LNCaP clone FGC (cell line): ENCODE data around the gene MAPK12.
A peak's percentile ranks its signal among the peaks of the same experiment; 100 is the strongest.

Experiments used
- DNase-seq: peaks from one replicate; pipeline ENCODE4 v3.0.0-alpha.2; 2011; ENCODE audit warnings: low read depth
- H3K4me3 ChIP-seq: 2 replicates; pipeline ENCODE4 v1.5.1; 2011; ENCODE audit warnings: mild to moderate bottlenecking, low read depth, low read length, control low read depth
- TF ChIP-seq, protein P1 (sequence below): IDR thresholded peaks from 2 replicates; pipeline ENCODE4 v1.5.1; 2012; ENCODE audit warnings: mild to moderate bottlenecking; ENCODE audit not compliant: control insufficient read depth, insufficient read depth; ENCODE audit errors: extremely low read depth

Gene MAPK12

DNA sequence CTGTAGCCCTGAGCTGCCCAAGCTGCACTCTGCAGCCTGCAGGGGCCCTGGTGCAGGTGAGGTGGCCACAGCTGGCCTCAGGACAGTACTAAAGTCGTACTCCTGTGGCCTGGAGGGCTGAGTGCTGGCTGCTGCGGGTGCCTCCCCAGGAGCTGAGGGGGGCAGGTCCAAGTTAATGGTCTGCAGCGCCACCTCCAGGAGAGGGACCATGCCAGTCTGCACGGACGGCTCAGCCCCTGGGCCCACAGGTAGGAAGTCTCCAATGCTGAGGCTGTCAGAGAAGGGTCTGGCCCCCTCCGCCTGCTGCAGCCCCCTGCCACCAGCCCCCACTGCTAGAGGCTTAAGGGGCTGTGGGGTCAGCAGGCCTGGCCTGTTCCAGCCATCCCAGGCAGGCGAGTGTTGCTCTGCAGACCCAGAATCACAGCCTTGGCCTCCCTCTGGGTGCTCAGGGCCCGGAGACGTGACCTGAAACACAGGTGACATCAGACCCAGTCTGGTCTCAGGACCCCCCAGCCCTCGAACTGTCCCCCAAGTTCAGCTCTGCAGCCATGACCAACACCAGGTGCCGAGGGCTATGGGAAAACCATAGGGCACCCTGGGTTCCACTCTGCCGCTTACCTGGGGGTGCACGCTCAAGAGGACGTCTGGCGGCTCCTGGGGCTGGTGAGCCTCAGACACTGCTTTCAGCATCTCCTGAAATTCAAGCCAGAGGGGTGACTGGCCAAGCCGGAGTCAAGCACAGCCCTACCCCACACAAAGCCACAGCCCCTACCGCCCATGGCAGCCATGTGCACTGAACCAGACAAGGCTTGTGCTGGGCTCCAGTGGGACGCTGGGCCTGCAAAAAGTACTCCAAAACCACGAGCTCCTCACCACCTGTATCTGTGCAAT, 39.8 kb downstream of the MAPK12 start:
- TF ChIP-seq, protein P1, sequence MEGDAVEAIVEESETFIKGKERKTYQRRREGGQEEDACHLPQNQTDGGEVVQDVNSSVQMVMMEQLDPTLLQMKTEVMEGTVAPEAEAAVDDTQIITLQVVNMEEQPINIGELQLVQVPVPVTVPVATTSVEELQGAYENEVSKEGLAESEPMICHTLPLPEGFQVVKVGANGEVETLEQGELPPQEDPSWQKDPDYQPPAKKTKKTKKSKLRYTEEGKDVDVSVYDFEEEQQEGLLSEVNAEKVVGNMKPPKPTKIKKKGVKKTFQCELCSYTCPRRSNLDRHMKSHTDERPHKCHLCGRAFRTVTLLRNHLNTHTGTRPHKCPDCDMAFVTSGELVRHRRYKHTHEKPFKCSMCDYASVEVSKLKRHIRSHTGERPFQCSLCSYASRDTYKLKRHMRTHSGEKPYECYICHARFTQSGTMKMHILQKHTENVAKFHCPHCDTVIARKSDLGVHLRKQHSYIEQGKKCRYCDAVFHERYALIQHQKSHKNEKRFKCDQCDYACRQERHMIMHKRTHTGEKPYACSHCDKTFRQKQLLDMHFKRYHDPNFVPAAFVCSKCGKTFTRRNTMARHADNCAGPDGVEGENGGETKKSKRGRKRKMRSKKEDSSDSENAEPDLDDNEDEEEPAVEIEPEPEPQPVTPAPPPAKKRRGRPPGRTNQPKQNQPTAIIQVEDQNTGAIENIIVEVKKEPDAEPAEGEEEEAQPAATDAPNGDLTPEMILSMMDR = no peak
- no peak overlapping the region for H3K4me3 ChIP-seq
- DNase-seq = no peak

DNA sequence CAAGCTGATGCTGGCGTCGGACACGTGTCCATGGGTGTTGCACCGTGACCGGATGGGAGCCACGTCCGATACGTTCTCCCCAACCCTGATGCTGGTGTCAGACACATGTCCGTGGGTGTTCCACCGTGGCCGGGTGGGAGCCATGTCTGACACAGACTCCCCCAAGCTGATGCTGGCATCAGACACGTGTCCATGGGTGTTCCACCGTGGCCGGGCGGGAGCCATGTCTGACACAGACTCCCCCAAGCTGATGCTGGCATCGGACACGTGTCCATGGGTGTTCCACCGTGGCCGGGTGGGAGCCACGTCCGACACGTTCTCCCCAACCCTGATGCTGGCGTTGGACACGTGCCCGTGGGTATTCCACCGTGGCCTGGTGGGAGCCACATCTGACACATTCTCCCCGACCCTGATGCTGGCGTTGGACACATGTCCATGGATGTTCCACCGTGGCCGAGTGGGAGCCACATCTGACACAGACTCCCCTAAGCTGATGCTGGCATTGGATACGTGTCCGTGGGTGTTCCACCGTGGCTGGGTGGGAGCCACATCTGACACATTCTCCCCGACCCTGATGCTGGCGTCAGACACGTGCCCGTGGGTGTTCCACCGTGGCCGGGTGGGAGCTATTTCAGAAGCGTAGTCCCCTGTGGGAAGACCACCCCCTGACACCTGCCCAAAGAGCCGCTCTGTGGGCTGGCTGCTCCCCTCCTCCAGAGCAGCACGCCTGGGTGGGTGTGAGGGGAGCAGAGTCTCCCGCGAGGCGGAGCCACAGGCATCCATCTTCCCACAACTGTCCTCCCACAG, 40.7 kb downstream of the MAPK12 start:
- DNase-seq = no peak
- H3K4me3 ChIP-seq = no peak overlapping the region
- TF ChIP-seq, protein P1 = no peak

DNA sequence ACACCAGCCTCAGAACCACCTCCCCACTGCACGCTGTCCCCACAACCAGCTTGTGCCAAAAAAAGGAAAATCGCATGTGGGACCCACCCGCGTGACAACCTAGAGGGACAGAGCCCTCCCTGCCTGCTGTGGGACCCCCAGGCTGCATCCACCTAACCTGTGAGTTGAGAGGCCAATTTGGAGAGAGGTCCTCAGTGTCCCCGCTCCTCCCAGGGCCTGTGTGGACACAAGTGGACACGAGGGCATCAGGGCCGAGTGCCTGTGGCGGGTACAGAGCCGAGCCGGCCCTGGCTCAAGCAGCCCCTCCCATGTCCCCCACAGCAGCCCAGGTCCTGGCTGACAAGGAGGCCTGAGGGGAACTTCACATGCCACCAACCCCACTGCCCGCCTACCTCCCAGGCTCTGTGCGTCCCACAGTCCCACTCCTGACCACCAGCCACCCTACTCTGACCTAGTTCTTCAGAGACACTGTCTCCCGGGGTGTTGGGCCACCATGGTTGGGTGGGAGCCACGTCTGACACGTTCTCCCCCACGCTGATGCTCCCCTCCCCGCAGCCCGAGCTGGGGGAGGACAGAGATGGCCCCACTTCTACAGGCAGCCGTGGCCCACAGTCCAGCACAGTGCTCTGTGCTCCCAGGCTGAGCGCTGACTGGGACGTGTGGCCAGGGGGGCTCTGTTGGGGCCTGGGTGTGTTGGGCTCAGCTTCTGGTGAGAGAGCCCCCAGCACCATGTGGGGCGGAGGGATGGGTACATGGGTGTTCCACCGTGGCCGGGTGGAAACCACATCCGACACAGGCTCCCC, 41.5 kb downstream of the MAPK12 start:
- DNase-seq = no peak
- TF ChIP-seq, protein P1 = no peak
- H3K4me3 ChIP-seq = no peak overlapping the region

DNA sequence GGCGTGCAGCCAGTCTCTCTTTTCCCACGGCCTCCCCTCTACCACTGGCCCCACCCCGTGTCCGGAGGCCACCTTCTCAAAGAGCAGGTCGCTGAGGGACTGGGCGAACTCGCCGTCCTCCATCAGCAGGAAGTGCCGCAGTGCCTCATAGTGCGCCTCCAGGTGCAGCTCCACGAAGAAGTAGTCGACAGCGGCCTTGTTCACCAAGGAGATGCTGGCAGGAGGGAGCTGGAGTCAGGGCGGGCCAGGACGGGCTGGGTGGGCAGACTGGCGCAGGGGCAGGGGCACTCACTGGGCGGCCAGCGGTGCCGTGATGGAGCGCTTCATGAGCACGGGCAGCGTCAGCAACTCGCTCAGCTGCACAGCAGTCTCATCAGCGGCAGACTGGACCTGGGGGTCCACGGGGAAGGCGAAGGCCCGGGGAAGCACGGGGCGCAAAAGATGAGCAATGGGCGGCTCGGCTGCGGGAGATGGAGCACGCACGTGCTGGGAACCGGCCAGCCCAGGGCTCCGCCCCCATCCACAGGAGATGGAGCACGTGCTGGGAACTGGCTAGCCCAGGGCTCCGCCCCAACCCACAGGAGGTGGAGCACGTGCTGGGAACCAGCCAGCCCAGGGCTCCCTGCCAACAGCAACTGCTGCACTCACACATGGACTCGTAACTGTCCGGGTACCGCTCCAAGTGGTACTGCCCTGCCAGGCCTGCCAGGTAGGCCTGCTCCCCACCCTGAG, 42.3 kb downstream of the MAPK12 start:
- peak; percentile 96 for DNase-seq
- H3K4me3 ChIP-seq = no peak overlapping the region
- TF ChIP-seq, protein P1 = no peak

DNA sequence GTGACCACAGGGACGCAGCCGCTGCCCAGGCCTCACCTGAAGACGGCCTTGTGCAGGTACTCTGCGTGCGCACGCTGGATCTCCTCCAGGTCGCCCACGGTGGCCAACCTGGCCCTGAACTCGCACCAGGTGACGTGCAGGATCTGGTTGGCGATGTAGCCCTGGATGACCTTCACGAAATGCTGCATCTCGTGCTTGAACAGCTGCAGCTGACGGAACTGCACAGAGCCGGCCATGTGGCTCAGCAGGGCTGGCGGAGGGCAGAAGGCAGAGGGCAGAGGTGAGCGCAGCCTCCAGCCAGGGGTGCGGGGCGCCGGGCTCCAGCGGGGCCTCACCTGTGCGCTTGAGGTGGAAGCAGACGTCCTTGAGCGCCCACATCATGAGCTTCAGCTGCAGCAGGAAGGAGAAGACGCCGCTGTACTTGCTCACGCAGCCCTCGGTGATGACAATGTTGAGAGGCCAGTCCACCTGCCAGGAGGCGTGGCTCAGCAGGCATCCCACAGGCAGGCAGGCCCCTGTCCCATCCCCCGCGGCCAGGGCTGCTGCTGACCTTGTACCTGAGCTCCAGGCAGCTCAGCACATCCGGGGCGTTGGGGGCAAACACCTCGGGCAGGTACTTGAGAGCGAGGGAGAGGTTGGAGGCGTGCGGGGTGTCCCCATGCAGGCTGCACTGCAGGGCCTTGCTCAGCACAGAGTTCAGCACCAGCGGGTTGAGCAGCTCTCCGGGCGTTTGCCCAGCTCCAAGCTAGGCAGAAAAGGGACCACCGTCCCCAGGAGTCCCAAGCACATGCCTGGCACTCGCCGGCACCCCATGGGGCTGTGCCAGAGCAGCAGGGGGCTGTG, 43.1 kb downstream of the MAPK12 start:
- no peak for DNase-seq
- H3K4me3 ChIP-seq = no peak overlapping the region
- TF ChIP-seq, protein P1 = no peak
